GM15510 (cell line): Measurements from ENCODE around the gene CAPZA2.

Experiments used
- POLR2A ChIP-seq: IDR thresholded peaks from 3 replicates; pipeline ENCODE4 v1.6.1; 2011; ENCODE audit warnings: borderline replicate concordance; ENCODE audit not compliant: insufficient read length; ENCODE audit errors: extremely low read depth

CAPZA2 gene

GRCh38 chr7:116929021-116929420, 66.6 kb downstream of the CAPZA2 start:
- TF ChIP-seq POLR2A, result no peak

GRCh38 chr7:116929914-116930913, 67.8 kb downstream of the CAPZA2 start:
- TF ChIP-seq POLR2A, result no peak

DNA sequence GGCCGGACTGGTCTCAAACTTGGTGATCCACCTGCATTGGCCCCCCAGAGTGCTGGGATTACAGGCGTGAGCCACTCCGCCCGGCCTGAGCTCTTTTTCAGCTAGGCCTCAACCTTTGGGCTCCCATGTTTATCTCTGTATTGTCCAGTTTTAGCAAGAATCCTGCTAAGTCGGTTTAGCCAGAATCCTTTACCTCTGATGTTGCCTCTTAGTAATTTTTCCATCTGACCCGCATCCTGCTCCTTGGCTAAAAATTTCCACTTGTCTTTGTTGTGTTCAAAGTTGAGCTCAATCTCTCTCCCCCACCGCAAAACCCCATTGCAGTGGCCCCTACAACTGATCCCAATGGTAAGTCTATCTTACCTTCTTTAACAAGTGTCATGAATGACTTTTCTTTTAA, 70.2 kb downstream of the CAPZA2 start:
- no peak for TF ChIP-seq POLR2A

- no peak for TF ChIP-seq POLR2A
These were observed 71.1 kb downstream of the CAPZA2 start for GRCh38 chr7:116933465-116933864.

DNA sequence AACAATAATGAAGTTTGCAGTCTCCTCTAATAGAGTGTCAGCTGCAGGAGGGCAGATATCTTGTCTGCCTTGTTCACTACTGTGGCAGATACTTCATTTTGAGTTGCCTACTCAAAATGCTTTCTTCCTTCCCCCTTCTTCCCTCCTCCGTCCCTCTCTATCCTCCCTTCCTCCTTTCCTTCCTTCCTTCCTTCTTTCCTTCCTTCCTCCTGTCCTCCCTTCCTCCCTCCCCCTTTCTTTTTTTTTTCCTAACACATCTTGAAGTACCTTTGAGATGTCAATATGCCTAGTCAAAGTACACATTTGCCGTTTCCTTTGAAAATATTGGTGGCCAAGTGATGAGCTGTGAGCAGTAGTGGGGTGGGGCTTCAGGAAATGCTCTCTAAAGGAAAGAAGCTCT, 72.2 kb downstream of the CAPZA2 start:
- no peak for TF ChIP-seq POLR2A

- no peak for TF ChIP-seq POLR2A
These were observed 76.3 kb downstream of the CAPZA2 start for GRCh38 chr7:116938678-116939077.

GRCh38 chr7:116940689-116941370, 78.4 kb downstream of the CAPZA2 start:
- TF ChIP-seq POLR2A, result no peak

GRCh38 chr7:116942504-116942903, 80.1 kb downstream of the CAPZA2 start:
- TF ChIP-seq POLR2A, result no peak

GRCh38 chr7:116948934-116949333, 86.5 kb downstream of the CAPZA2 start:
- TF ChIP-seq POLR2A, result no peak

GRCh38 chr7:116949941-116950801, 87.8 kb downstream of the CAPZA2 start:
- no peak for TF ChIP-seq POLR2A

DNA sequence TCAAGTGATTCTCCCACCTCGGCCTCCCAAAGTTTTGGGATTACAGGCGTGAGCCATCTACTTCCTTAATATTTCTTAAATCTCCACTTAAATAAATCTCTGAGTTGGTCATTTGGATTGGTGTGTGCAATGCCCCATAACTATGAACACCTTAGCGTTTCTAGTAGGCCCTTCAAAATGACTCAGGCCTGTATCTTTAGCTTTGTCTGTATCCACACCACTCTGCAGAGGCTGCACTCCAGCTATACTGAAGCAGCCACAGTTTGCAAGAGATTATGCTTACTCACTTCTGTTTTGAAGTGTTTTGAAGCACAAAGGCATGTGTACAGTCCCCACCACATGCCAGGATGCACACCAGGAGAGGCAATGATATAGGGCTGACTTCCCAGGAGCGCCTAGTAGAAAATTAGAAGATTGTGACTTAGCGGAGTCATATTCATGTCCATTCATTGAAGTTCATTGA, 88.5 kb downstream of the CAPZA2 start:
- TF ChIP-seq POLR2A, result no peak

DNA sequence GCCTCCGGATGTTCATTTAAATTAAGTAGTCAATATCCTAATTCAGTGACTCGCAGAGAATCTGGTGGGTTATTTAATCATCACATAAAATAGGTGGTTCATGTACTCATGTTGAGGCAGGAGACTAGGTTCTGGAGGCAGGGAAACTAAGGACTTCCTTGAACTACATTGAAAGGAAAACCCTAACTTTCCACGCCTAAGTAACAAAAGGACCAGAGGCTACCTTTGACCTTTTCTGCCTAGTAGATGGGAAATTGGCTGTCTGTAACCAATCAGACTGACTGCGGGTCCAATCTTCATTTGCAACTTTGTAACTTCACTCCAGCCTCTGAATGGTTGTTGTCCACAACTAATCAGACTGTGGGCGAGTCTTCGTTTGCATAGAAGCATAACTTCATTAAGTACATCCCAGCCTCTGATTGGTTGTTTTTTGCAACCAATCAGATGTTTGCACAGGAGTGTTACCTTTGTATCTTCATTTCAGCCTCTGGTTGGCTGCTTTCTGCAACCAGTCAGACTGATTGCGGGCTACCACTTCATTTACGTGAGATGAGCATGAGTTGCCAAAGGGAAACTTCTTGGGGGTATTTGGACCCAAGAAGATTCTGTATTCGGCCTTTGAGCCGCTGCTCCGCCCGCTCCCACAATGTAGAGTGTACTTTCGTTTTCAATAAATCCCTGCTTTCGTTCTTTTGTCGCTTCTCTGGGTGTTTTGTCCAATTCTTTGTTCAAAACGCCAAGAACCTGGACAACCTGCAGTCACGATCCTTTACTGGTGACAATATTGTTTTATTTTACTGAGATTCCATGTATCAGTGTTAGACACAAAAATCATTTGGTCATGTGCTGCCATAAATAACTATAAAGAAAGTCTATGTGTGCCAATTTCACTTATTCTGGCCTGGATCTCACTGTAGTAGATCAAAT, 89.2 kb downstream of the CAPZA2 start:
- no peak for TF ChIP-seq POLR2A

- TF ChIP-seq POLR2A, result no peak
These were observed 90.4 kb downstream of the CAPZA2 start for GRCh38 chr7:116952635-116953371.
